A673 (cell line): ENCODE results near the gene POLG.

Experiments
- CTCF ChIP-seq: fragments of 300-800, 200-600 bp; sonication (generic); conservative IDR thresholded peaks from 2 replicates; pipeline ENCODE4 v1.5.1; 2017; ENCODE audit warnings: low read depth, mild to moderate bottlenecking, antibody characterized with exemption, low read length, moderate library complexity, mixed read lengths
- EZH2 ChIP-seq: fragments of 200-600 bp; sonication (generic); IDR thresholded peaks from 2 replicates; pipeline ENCODE4 v1.6.1; 2017; ENCODE audit warnings: borderline replicate concordance, low read depth, mild to moderate bottlenecking, mixed read lengths, antibody characterized with exemption, low read length; ENCODE audit not compliant: poor library complexity, severe bottlenecking

GRCh38 chr15:89374086-89374981, 39.7 kb upstream of the POLG start:
- TF ChIP-seq CTCF (no peak), EZH2 (no peak)
